K562 (cell line): ENCODE measurements around the gene RNF214. TPM values are rescaled to one million over a fixed set of nuclear protein-coding genes. Genes with fewer than 3 reads are reported as not detected.

Experiments used
- ADNP ChIP-seq: fragments of 200-800 bp; sonication (Bioruptor generic); IDR thresholded peaks from 2 replicates; pipeline ENCODE4 v1.6.1; 2016; ENCODE audit warnings: missing genetic modification characterization, missing compliant biosample characterization
- ARID3A ChIP-seq: IDR thresholded peaks from 2 replicates; pipeline ENCODE4 v1.6.1; 2012; ENCODE audit warnings: low read depth, low read length, improper control_type of control experiment, borderline replicate concordance
- CREB1 ChIP-seq, 2 experiments: sonication (generic) in 1 of 2; formaldehyde crosslinking in 1 of 2; IDR thresholded peaks; 2 replicates each; pipeline versions ENCODE4 v1.6.1 to v1.8.0; 2012 to 2022; ENCODE audit warnings: inconsistent platforms in 1 of 2, mild to moderate bottlenecking in 1 of 2, missing genetic modification reagents in 1 of 2, moderate library complexity in 1 of 2
- CXXC5 ChIP-seq: fragments of 250-450 bp; sonication (Bioruptor Pico); IDR thresholded peaks from 2 replicates; pipeline ENCODE4 v1.8.0; 2022; ENCODE audit warnings: inconsistent platforms, mild to moderate bottlenecking, moderate library complexity
- DPF2 ChIP-seq: fragments of 450-650 bp; IDR thresholded peaks from 2 replicates; pipeline ENCODE4 v1.6.1; 2016
- E2F6 ChIP-seq, 2 experiments: IDR thresholded peaks; 2 replicates each; pipeline ENCODE4 v1.6.1; 2011; ENCODE audit warnings: borderline replicate concordance in 1 of 2, control low read depth in 1 of 2, low read depth in 1 of 2, low read length in 1 of 2, mild to moderate bottlenecking in 1 of 2, mixed read lengths in 1 of 2, moderate library complexity in 1 of 2; ENCODE audit not compliant: insufficient read depth in 1 of 2, insufficient read length in 1 of 2, poor library complexity in 1 of 2, severe bottlenecking in 1 of 2; ENCODE audit errors: extremely low read depth in 1 of 2
- FOXK2 ChIP-seq, 2 experiments: fragments of 450-650 bp; IDR thresholded peaks in 1 of 2; conservative IDR thresholded peaks in 1 of 2; 2 replicates each; pipeline ENCODE4 v1.6.1; 2016; ENCODE audit warnings: low read depth in 2 of 2, mild to moderate bottlenecking in 1 of 2
- HMBOX1 ChIP-seq: sonication (generic); IDR thresholded peaks from 2 replicates; pipeline ENCODE4 v1.6.1; 2016
- IRF9 ChIP-seq: fragments of 450-650 bp; IDR thresholded peaks from 2 replicates; pipeline ENCODE4 v1.6.1; 2016; ENCODE audit warnings: missing biosample characterization, missing genetic modification characterization
- MEF2A ChIP-seq: IDR thresholded peaks from 2 replicates; pipeline ENCODE4 v1.6.1; 2011; ENCODE audit warnings: low read depth, mild to moderate bottlenecking, low read length, moderate library complexity; ENCODE audit not compliant: control insufficient read depth
- MIER1 ChIP-seq: fragments of 450-650 bp; IDR thresholded peaks from 2 replicates; pipeline ENCODE4 v1.6.1; 2016; ENCODE audit warnings: antibody characterized with exemption, mild to moderate bottlenecking, low read depth
- MTA3 ChIP-seq: fragments of 450-650 bp; formaldehyde crosslinking; IDR thresholded peaks from 2 replicates; pipeline ENCODE4 v1.6.1; 2017; ENCODE audit warnings: mild to moderate bottlenecking, borderline replicate concordance
- NFE2 ChIP-seq: IDR thresholded peaks from 2 replicates; pipeline ENCODE4 v1.6.1; 2014; ENCODE audit warnings: antibody characterized with exemption, low read depth
- NR1H2 ChIP-seq: sonication (generic); formaldehyde crosslinking; IDR thresholded peaks from 2 replicates; pipeline ENCODE4 v1.4.0; 2020; ENCODE audit warnings: mild to moderate bottlenecking, missing genetic modification reagents
- NR2C2 ChIP-seq, 2 experiments: fragments of 200-800 bp in 1 of 2; sonication (Bioruptor generic) in 1 of 2; sonication (generic) in 1 of 2; formaldehyde crosslinking in 1 of 2; IDR thresholded peaks; 2 replicates each; pipeline versions ENCODE4 v1.6.1 to v1.8.0; 2016 to 2022; ENCODE audit warnings: mild to moderate bottlenecking in 1 of 2, missing compliant biosample characterization in 1 of 2, missing genetic modification characterization in 1 of 2, missing genetic modification reagents in 1 of 2
- PHB2 ChIP-seq: fragments of 450-650 bp; IDR thresholded peaks from 2 replicates; pipeline ENCODE4 v1.6.1; 2017; ENCODE audit warnings: low read depth
- PHF20 ChIP-seq: fragments of 450-650 bp; IDR thresholded peaks from 2 replicates; pipeline ENCODE4 v1.6.1; 2018; ENCODE audit not compliant: partially characterized antibody
- POLR2H ChIP-seq: IDR thresholded peaks from 2 replicates; pipeline ENCODE4 v1.6.1; 2016; ENCODE audit warnings: missing genetic modification characterization, low read depth, mild to moderate bottlenecking, control low read depth, missing compliant biosample characterization, moderate library complexity
- TAL1 ChIP-seq: fragments of 450-650 bp; IDR thresholded peaks from 2 replicates; pipeline ENCODE4 v1.6.1; 2016; ENCODE audit warnings: mild to moderate bottlenecking
- U2AF2 ChIP-seq: fragments of 200-400 bp; formaldehyde crosslinking; optimal IDR thresholded peaks from 2 replicates; pipeline ENCODE3; 2017; ENCODE audit warnings: low read depth, mild to moderate bottlenecking, low read length
- ZKSCAN3 ChIP-seq: fragments of 250-450 bp; sonication (Bioruptor Pico); IDR thresholded peaks from 2 replicates; pipeline ENCODE4 v1.4.0; 2020
- ZNF239 ChIP-seq: fragments of 250-450 bp; sonication (Bioruptor Pico); IDR thresholded peaks from 2 replicates; pipeline ENCODE4 v1.4.0; 2020; ENCODE audit warnings: mild to moderate bottlenecking
- ZNF766 ChIP-seq: fragments of 200-800 bp; sonication (Bioruptor generic); conservative IDR thresholded peaks from 2 replicates; pipeline ENCODE4 v1.6.1; 2016; ENCODE audit warnings: missing genetic modification characterization, missing compliant biosample characterization
- polyA plus RNA-seq, 8 experiments: library from polyadenylated mRNA; depleted of rRNA in 4 of 8; stranded (reverse) in 5 of 8; unstranded in 3 of 8; fragments of >200 nt; fragmentation: Nextera tagmentation in 2 of 8; fragmentation: Illumina TruSeq in 1 of 8; extraction: Ambion mirVana in 2 of 8; extraction: Trizol in 1 of 8; gene quantifications; 2 replicates each; pipeline versions ENCODE4 v1.2.1 to v1.2.3, GENCODE V29; 2011 to 2014; ENCODE audit warnings: inconsistent platforms in 1 of 8, missing spikeins in 1 of 8
- total RNA-seq, 7 experiments: library from RNA; depleted of rRNA in 6 of 7; stranded (reverse); fragments of >200 nt in 6 of 7; fragmentation: Illumina TruSeq in 2 of 7; extraction: Trizol in 2 of 7; gene quantifications; 2 replicates each; pipeline versions ENCODE4 v1.2.1 to v1.2.3, GENCODE V29; 2011 to 2021; ENCODE audit warnings: low replicate concordance in 1 of 7

Gene RNF214
- total and polyA plus RNA-seq, 9 of the 15 experiments (the other 6 are each of a cell fraction or from before 2014, with no cell fraction given) = 6.6 to 24.8 (median 11.9) TPM

- 0 out of 4 replicates have a peak, but pooled peaks of 1 of the 2 experiments have one; percentile 19 for TF ChIP-seq FOXK2 (conservative IDR thresholded peaks at IDR 0.05 in 1 of 2, IDR thresholded peaks at IDR 0.05 in 1 of 2; ENCODE audit: low read depth in 2 of 2)
- TF ChIP-seq PHB2 = no peak
- TF ChIP-seq TAL1 = no peak
- no peak for TF ChIP-seq ARID3A
- TF ChIP-seq POLR2H (tag) = no peak
- TF ChIP-seq MIER1 = no peak
- no peak for TF ChIP-seq ZNF239 (CRISPR knock-in tag)
- no peak for TF ChIP-seq DPF2
- no peak for TF ChIP-seq MEF2A
- no peak for TF ChIP-seq U2AF2
- peak; percentile 86 for TF ChIP-seq CXXC5 (CRISPR knock-in tag)
- TF ChIP-seq NR2C2 (CRISPR knock-in tag; IDR thresholded peaks at IDR 0.05) = no peak
- peak; percentile 86 for TF ChIP-seq NR2C2 (tag; IDR thresholded peaks at IDR 0.05)
- TF ChIP-seq CREB1 (IDR thresholded peaks at IDR 0.05) = 0 out of 2 replicates have a peak, but pooled peaks have one; percentile 13
- TF ChIP-seq CREB1 (CRISPR knock-in tag; IDR thresholded peaks at IDR 0.05) = no peak
- no peak for TF ChIP-seq PHF20
- TF ChIP-seq HMBOX1 = no peak
- TF ChIP-seq ZKSCAN3 = no peak
- TF ChIP-seq MTA3 = peak; percentile 80
- no peak for TF ChIP-seq NR1H2 (CRISPR knock-in tag)
- no peak for TF ChIP-seq ZNF766
- no peak for TF ChIP-seq IRF9 (tag)
- TF ChIP-seq E2F6 (IDR thresholded peaks at IDR 0.05; ENCODE audit: borderline replicate concordance in 1 of 2, extremely low read depth in 1 of 2, insufficient read depth in 1 of 2, insufficient read length in 1 of 2, low read depth in 1 of 2, low read length in 1 of 2, poor library complexity in 1 of 2, severe bottlenecking in 1 of 2) = peak in 1 of 2 experiments; percentile 25
- no peak for TF ChIP-seq NFE2
- no peak for TF ChIP-seq ADNP (tag)
These were observed at the start of gene RNF214 (continued) for GRCh38 chr11:117232092-117232878.
